K562 (cell line): Measurements from ENCODE around the gene ASB11. TPM values are rescaled to one million over a fixed set of nuclear protein-coding genes. Genes with fewer than 3 reads are reported as not detected.

Experiments
- CBX1 ChIP-seq: sonication (generic); IDR thresholded peaks from 2 replicates; pipeline ENCODE4 v1.6.1; 2016; ENCODE audit warnings: antibody characterized with exemption, low read depth, mild to moderate bottlenecking
- CEBPZ ChIP-seq: fragments of 150-350 bp; IDR thresholded peaks from 2 replicates; pipeline ENCODE4 v1.6.1; 2014; ENCODE audit warnings: low read depth, mild to moderate bottlenecking, low read length, borderline replicate concordance
- HNRNPL ChIP-seq: fragments of 200-400 bp; formaldehyde crosslinking; IDR thresholded peaks from 2 replicates; pipeline ENCODE4 v1.6.1; 2017; ENCODE audit warnings: low read depth, mild to moderate bottlenecking, low read length
- PYGO2 ChIP-seq: fragments of 450-650 bp; IDR thresholded peaks from 2 replicates; pipeline ENCODE4 v1.6.1; 2016; ENCODE audit warnings: mild to moderate bottlenecking, missing genetic modification characterization, moderate library complexity, missing compliant biosample characterization
- SLC30A9 ChIP-seq: fragments of 250-450 bp; sonication (Bioruptor Pico); IDR thresholded peaks from 2 replicates; pipeline ENCODE4 v1.8.0; 2022; ENCODE audit warnings: mild to moderate bottlenecking, moderate library complexity
- SMARCB1 ChIP-seq: IDR thresholded peaks from 2 replicates; pipeline ENCODE4 v1.6.1; 2011; ENCODE audit warnings: improper control_type of control experiment, low read depth; ENCODE audit not compliant: insufficient read length
- TCF15 ChIP-seq: fragments of 250-450 bp; sonication (Bioruptor Pico); IDR thresholded peaks from 2 replicates; pipeline ENCODE4 v1.8.0; 2022; ENCODE audit warnings: moderate library complexity, mild to moderate bottlenecking, inconsistent platforms
- TEAD4 ChIP-seq, 2 experiments: sonication (generic) in 1 of 2; formaldehyde crosslinking in 1 of 2; IDR thresholded peaks; 2 replicates each; pipeline versions ENCODE4 v1.6.1 to v1.8.0; 2012 to 2022; ENCODE audit warnings: borderline replicate concordance in 1 of 2, inconsistent platforms in 1 of 2, low read length in 1 of 2, mild to moderate bottlenecking in 1 of 2, missing genetic modification reagents in 1 of 2
- ZNF318 ChIP-seq, 2 experiments: fragments of 450-650 bp; IDR thresholded peaks; 2 replicates each; pipeline ENCODE4 v1.6.1; 2016; ENCODE audit warnings: mild to moderate bottlenecking in 2 of 2, borderline replicate concordance in 1 of 2, low read depth in 1 of 2, moderate library complexity in 1 of 2
- ZNF583 ChIP-seq: fragments of 250-450 bp; sonication (Bioruptor Pico); IDR thresholded peaks from 2 replicates; pipeline ENCODE4 v1.4.0; 2020
- polyA plus RNA-seq, 8 experiments: library from polyadenylated mRNA; depleted of rRNA in 4 of 8; stranded (reverse) in 5 of 8; unstranded in 3 of 8; fragments of >200 nt; fragmentation: Nextera tagmentation in 2 of 8; fragmentation: Illumina TruSeq in 1 of 8; extraction: Ambion mirVana in 2 of 8; extraction: Trizol in 1 of 8; gene quantifications; 2 replicates each; pipeline versions ENCODE4 v1.2.1 to v1.2.3, GENCODE V29; 2011 to 2014; ENCODE audit warnings: inconsistent platforms in 1 of 8, missing spikeins in 1 of 8
- total RNA-seq, 7 experiments: library from RNA; depleted of rRNA in 6 of 7; stranded (reverse); fragments of >200 nt in 6 of 7; fragmentation: Illumina TruSeq in 2 of 7; extraction: Trizol in 2 of 7; gene quantifications; 2 replicates each; pipeline versions ENCODE4 v1.2.1 to v1.2.3, GENCODE V29; 2011 to 2021; ENCODE audit warnings: low replicate concordance in 1 of 7

The ASB11 gene
- total and polyA plus RNA-seq, 9 of the 15 experiments (the other 6 are each of a cell fraction or from before 2014, with no cell fraction given) = not detected

- TF ChIP-seq CEBPZ = no peak
- no peak for TF ChIP-seq ZNF318 (IDR thresholded peaks at IDR 0.05; ENCODE audit: borderline replicate concordance in 1 of 2, low read depth in 1 of 2)
- TF ChIP-seq TEAD4 (IDR thresholded peaks at IDR 0.05; ENCODE audit: low read length) = no peak
- no peak for TF ChIP-seq TEAD4 (CRISPR knock-in tag; IDR thresholded peaks at IDR 0.05; ENCODE audit: borderline replicate concordance)
- no peak for TF ChIP-seq TCF15 (CRISPR knock-in tag)
- no peak for TF ChIP-seq ZNF583 (CRISPR knock-in tag)
- no peak for TF ChIP-seq SMARCB1
- TF ChIP-seq PYGO2 (tag) = no peak
- TF ChIP-seq HNRNPL = no peak
- TF ChIP-seq CBX1 = no peak; the same call in 1 of the 2 replicates
- no peak for TF ChIP-seq SLC30A9 (CRISPR knock-in tag)
Observed at GRCh38 chrX:15335135-15336022, 19.9 kb upstream of the ASB11 start, which contains the start of gene PIGA (continued).
